HG03135 (cell line): ENCODE data around the gene SNAP29.
"Not testable (repeated sequence)": the region's sequence is repeated elsewhere in the genome, so short reads cannot be mapped to it uniquely, and the experiment has no call there.

Experiments used
- ATAC-seq: cut with Tn5 transposase; IDR thresholded peaks from one replicate; pipeline ENCODE4 v1.9.1; 2021; ENCODE audit warnings: mild to moderate bottlenecking, moderate library complexity; ENCODE audit not compliant: unreplicated experiment

The SNAP29 gene

GRCh38 chr22:20897737-20898136, 38.9 kb downstream of the SNAP29 start:
- ATAC-seq: not testable (repeated sequence)

GRCh38 chr22:20899827-20900423, 41.1 kb downstream of the SNAP29 start:
- ATAC-seq: no peak

- not testable (repeated sequence) for ATAC-seq
Measured at GRCh38 chr22:20901093-20902033, 42.6 kb downstream of the SNAP29 start.

GRCh38 chr22:20903093-20903492, 44.3 kb downstream of the SNAP29 start:
- ATAC-seq: no peak

GRCh38 chr22:20904008-20904979, 45.5 kb downstream of the SNAP29 start:
- ATAC-seq: no peak

- ATAC-seq: no peak
Measured at GRCh38 chr22:20904980-20905355, 46.2 kb downstream of the SNAP29 start.

- no peak for ATAC-seq
Measured at GRCh38 chr22:20905415-20906386, 46.9 kb downstream of the SNAP29 start.

- ATAC-seq: no peak
Measured at GRCh38 chr22:20906387-20906767, 47.6 kb downstream of the SNAP29 start.

GRCh38 chr22:20908717-20909116, 49.9 kb downstream of the SNAP29 start:
- not testable (repeated sequence) for ATAC-seq

- ATAC-seq: no peak
Measured at GRCh38 chr22:20909543-20910303, 50.9 kb downstream of the SNAP29 start.

- ATAC-seq: no peak
Measured at GRCh38 chr22:20912494-20912893, 53.7 kb downstream of the SNAP29 start.

- peak; percentile 88 for ATAC-seq
Measured at GRCh38 chr22:20916916-20917810, 58.4 kb downstream of the SNAP29 start, which contains the start of gene CRKL. TSS of gene CRKL (plus strand) at chr22:20917407. CDS start at chr22:20917935, 528 bp downstream.

GRCh38 chr22:20918663-20919218, 59.9 kb downstream of the SNAP29 start:
- ATAC-seq: no peak

- no peak for ATAC-seq
Measured at GRCh38 chr22:20919718-20920117, 60.9 kb downstream of the SNAP29 start.

- ATAC-seq: no peak
Measured at GRCh38 chr22:20920881-20921203, 62.0 kb downstream of the SNAP29 start.

GRCh38 chr22:20922141-20922751, 63.4 kb downstream of the SNAP29 start:
- no peak for ATAC-seq

- no peak for ATAC-seq
Measured at GRCh38 chr22:20926243-20926642, 67.4 kb downstream of the SNAP29 start.
